ENCODE results near the gene MALSU1. TPM values are rescaled to one million over a fixed set of nuclear protein-coding genes. Genes with fewer than 3 reads are reported as not detected.

The MALSU1 gene
- total and polyA plus RNA-seq, 4 donors: 30.3 to 84.6 (median 40.5) TPM

GRCh38 chr7:23279819-23280525, 19.2 kb upstream of the MALSU1 start:
- Histone ChIP-seq H3K9me3 (ENCODE audit: control insufficient read depth in 4 of 4, low read length in 3 of 4) (no peaks in the 10 kb centered on the region), H3K4me1 (ENCODE audit: control insufficient read depth in 4 of 4, insufficient read depth in 4 of 4, low read length in 3 of 4) (no peaks in the 10 kb centered on the region), H3K27ac (ENCODE audit: low read depth in 1 of 2, low read length in 2 of 2) (no peak overlapping the region), H3K27me3 (ENCODE audit: control insufficient read depth in 4 of 4, insufficient read depth in 4 of 4, low read length in 3 of 4) (no peaks in the 10 kb centered on the region), H3K36me3 (ENCODE audit: control insufficient read depth in 4 of 4, insufficient read depth in 3 of 4, low read depth in 1 of 4, low read length in 3 of 4) (no peaks in the 10 kb centered on the region), H3K4me3 (ENCODE audit: low read depth in 1 of 3, low read length in 3 of 3) (no peak overlapping the region), H3K9ac (ENCODE audit: low read depth in 1 of 2, low read length in 2 of 2) (no peak overlapping the region)
- WGBS: 95% methylated on average over 2 of the region's 2 CpGs
- DNase-seq (ENCODE audit: low spot score): no peak
- TF ChIP-seq YY1 (IDR thresholded peaks at IDR 0.05) (no peak), CTCF (IDR thresholded peaks at IDR 0.05; ENCODE audit: low read depth, low read length, missing input control) (no peak), GABPA (IDR thresholded peaks at IDR 0.05 in 1 of 2, conservative IDR thresholded peaks at IDR 0.05 in 1 of 2) (no peak), JUND (IDR thresholded peaks at IDR 0.05) (no peak), FOXA2 (IDR thresholded peaks at IDR 0.05) (no peak), HNF4A (conservative IDR thresholded peaks at IDR 0.05) (no peak)

- H3K27ac ChIP-seq (ENCODE audit: low read depth in 1 of 2, low read length in 2 of 2): no peak overlapping the region
- no peaks in the 10 kb centered on the region for H3K27me3 ChIP-seq (ENCODE audit: control insufficient read depth in 4 of 4, insufficient read depth in 4 of 4, low read length in 3 of 4)
- no peaks in the 10 kb centered on the region for H3K9me3 ChIP-seq (ENCODE audit: control insufficient read depth in 4 of 4, low read length in 3 of 4)
- TF ChIP-seq NR2F2 (IDR thresholded peaks at IDR 0.05): no peak
- H3K36me3 ChIP-seq (ENCODE audit: control insufficient read depth in 4 of 4, insufficient read depth in 3 of 4, low read depth in 1 of 4, low read length in 3 of 4): no peaks in the 10 kb centered on the region
- no peak overlapping the region for H3K4me3 ChIP-seq (ENCODE audit: low read depth in 1 of 3, low read length in 3 of 3)
- H3K4me1 ChIP-seq (ENCODE audit: control insufficient read depth in 4 of 4, insufficient read depth in 4 of 4, low read length in 3 of 4): no peaks in the 10 kb centered on the region
- DNase-seq (ENCODE audit: low spot score): no peak
- WGBS: 96% methylated on average over 4 of the region's 4 CpGs
- no peak overlapping the region for H3K9ac ChIP-seq (ENCODE audit: low read depth in 1 of 2, low read length in 2 of 2)
These were observed 16.1 kb upstream of the MALSU1 start for GRCh38 chr7:23283086-23283485.

- no peaks in the 10 kb centered on the region for H3K4me1 ChIP-seq (ENCODE audit: control insufficient read depth in 4 of 4, insufficient read depth in 4 of 4, low read length in 3 of 4)
- no peak overlapping the region for H3K27ac ChIP-seq (ENCODE audit: low read depth in 1 of 2, low read length in 2 of 2)
- H3K27me3 ChIP-seq (ENCODE audit: control insufficient read depth in 4 of 4, insufficient read depth in 4 of 4, low read length in 3 of 4): no peaks in the 10 kb centered on the region
- no peak for DNase-seq (ENCODE audit: low spot score)
- H3K9ac ChIP-seq (ENCODE audit: low read depth in 1 of 2, low read length in 2 of 2): no peak overlapping the region
- no peaks in the 10 kb centered on the region for H3K36me3 ChIP-seq (ENCODE audit: control insufficient read depth in 4 of 4, insufficient read depth in 3 of 4, low read depth in 1 of 4, low read length in 3 of 4)
- no peaks in the 10 kb centered on the region for H3K9me3 ChIP-seq (ENCODE audit: control insufficient read depth in 4 of 4, low read length in 3 of 4)
- no peak overlapping the region for H3K4me3 ChIP-seq (ENCODE audit: low read depth in 1 of 3, low read length in 3 of 3)
- WGBS: 95% methylated on average over 2 of the region's 2 CpGs
- TF ChIP-seq SP1 (IDR thresholded peaks at IDR 0.05): no peak
- TF ChIP-seq CTCF (IDR thresholded peaks at IDR 0.05; ENCODE audit: low read depth, low read length, missing input control): no peak
- TF ChIP-seq, protein P1, sequence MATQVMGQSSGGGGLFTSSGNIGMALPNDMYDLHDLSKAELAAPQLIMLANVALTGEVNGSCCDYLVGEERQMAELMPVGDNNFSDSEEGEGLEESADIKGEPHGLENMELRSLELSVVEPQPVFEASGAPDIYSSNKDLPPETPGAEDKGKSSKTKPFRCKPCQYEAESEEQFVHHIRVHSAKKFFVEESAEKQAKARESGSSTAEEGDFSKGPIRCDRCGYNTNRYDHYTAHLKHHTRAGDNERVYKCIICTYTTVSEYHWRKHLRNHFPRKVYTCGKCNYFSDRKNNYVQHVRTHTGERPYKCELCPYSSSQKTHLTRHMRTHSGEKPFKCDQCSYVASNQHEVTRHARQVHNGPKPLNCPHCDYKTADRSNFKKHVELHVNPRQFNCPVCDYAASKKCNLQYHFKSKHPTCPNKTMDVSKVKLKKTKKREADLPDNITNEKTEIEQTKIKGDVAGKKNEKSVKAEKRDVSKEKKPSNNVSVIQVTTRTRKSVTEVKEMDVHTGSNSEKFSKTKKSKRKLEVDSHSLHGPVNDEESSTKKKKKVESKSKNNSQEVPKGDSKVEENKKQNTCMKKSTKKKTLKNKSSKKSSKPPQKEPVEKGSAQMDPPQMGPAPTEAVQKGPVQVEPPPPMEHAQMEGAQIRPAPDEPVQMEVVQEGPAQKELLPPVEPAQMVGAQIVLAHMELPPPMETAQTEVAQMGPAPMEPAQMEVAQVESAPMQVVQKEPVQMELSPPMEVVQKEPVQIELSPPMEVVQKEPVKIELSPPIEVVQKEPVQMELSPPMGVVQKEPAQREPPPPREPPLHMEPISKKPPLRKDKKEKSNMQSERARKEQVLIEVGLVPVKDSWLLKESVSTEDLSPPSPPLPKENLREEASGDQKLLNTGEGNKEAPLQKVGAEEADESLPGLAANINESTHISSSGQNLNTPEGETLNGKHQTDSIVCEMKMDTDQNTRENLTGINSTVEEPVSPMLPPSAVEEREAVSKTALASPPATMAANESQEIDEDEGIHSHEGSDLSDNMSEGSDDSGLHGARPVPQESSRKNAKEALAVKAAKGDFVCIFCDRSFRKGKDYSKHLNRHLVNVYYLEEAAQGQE (IDR thresholded peaks at IDR 0.05): no peak
- TF ChIP-seq ATF3 (IDR thresholded peaks at IDR 0.05): no peak
- TF ChIP-seq, protein P2, sequence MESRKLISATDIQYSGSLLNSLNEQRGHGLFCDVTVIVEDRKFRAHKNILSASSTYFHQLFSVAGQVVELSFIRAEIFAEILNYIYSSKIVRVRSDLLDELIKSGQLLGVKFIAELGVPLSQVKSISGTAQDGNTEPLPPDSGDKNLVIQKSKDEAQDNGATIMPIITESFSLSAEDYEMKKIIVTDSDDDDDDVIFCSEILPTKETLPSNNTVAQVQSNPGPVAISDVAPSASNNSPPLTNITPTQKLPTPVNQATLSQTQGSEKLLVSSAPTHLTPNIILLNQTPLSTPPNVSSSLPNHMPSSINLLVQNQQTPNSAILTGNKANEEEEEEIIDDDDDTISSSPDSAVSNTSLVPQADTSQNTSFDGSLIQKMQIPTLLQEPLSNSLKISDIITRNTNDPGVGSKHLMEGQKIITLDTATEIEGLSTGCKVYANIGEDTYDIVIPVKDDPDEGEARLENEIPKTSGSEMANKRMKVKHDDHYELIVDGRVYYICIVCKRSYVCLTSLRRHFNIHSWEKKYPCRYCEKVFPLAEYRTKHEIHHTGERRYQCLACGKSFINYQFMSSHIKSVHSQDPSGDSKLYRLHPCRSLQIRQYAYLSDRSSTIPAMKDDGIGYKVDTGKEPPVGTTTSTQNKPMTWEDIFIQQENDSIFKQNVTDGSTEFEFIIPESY (IDR thresholded peaks at IDR 0.05): no peak
- no peak for TF ChIP-seq NR2F2 (IDR thresholded peaks at IDR 0.05)
- TF ChIP-seq, protein P3, sequence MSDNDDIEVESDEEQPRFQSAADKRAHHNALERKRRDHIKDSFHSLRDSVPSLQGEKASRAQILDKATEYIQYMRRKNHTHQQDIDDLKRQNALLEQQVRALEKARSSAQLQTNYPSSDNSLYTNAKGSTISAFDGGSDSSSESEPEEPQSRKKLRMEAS (IDR thresholded peaks at IDR 0.05): no peak
- TF ChIP-seq FOXA2 (IDR thresholded peaks at IDR 0.05): no peak
- no peak for TF ChIP-seq YY1 (IDR thresholded peaks at IDR 0.05)
- no peak for TF ChIP-seq HNF4A (conservative IDR thresholded peaks at IDR 0.05)
- no peak for TF ChIP-seq JUND (IDR thresholded peaks at IDR 0.05)
- no peak for TF ChIP-seq EGR1 (IDR thresholded peaks at IDR 0.05; ENCODE audit: low read depth in 2 of 2)
- no peak for TF ChIP-seq RAD21 (IDR thresholded peaks at IDR 0.05)
- no peak for TF ChIP-seq GABPA (IDR thresholded peaks at IDR 0.05 in 1 of 2, conservative IDR thresholded peaks at IDR 0.05 in 1 of 2)
- TF ChIP-seq FOXA1 (IDR thresholded peaks at IDR 0.05): no peak
- no peak for TF ChIP-seq TAF1 (conservative IDR thresholded peaks at IDR 0.05)
- TF ChIP-seq RXRA (IDR thresholded peaks at IDR 0.05): no peak
These were observed 14.3 kb upstream of the MALSU1 start for GRCh38 chr7:23284871-23285270.

Measured in liver (tissue), 9 donors.